Vagina (tissue), 2 donors: ENCODE results near the gene ASIC3. TPM values are rescaled to one million over a fixed set of nuclear protein-coding genes. Genes with fewer than 3 reads are reported as not detected.

Experiments used
- DNase-seq, 2 donors: peaks; one replicate each; pipeline ENCODE4 v3.0.0-alpha.2; 2017; ENCODE audit errors: extremely low spot score in 2 of 2
- H3K27ac ChIP-seq: fragments of 200-600 bp; sonication (generic); one replicate; pipeline ENCODE4 v1.5.1; 2019
- H3K27me3 ChIP-seq: fragments of 200-600 bp; sonication (generic); one replicate; pipeline ENCODE4 v1.5.1; 2019
- H3K36me3 ChIP-seq, 2 donors: fragments of 200-600 bp; sonication (generic); one replicate each; pipeline ENCODE4 v1.5.1; 2017 to 2019
- H3K4me1 ChIP-seq: fragments of 200-600 bp; sonication (generic); one replicate; pipeline ENCODE4 v1.5.1; 2019
- H3K4me3 ChIP-seq, 2 donors: fragments of 200-600 bp; sonication (generic); 1 replicate in 1 of 2; 2 replicates in 1 of 2; pipeline ENCODE4 v1.5.1; 2016 to 2019
- H3K9me3 ChIP-seq: fragments of 200-600 bp; sonication (generic); one replicate; pipeline ENCODE4 v1.5.1; 2019
- CTCF ChIP-seq, 3 experiments: fragments of 450-650 bp in 2 of 3; fragments of 200-600 bp in 1 of 3; sonication (generic) in 1 of 3; IDR thresholded peaks; one replicate each; pipeline ENCODE4 v1.5.1; 2017 to 2019; ENCODE audit warnings: antibody characterized with exemption in 3 of 3, mild to moderate bottlenecking in 2 of 3, moderate library complexity in 2 of 3
- POLR2A ChIP-seq, 2 donors: fragments of 450-650 bp; IDR thresholded peaks; one replicate each; pipeline ENCODE4 v1.6.1; 2017; ENCODE audit warnings: antibody characterized with exemption in 2 of 2, mild to moderate bottlenecking in 2 of 2, moderate library complexity in 2 of 2
- POLR2AphosphoS5 ChIP-seq, 2 donors: sonication (generic); formaldehyde crosslinking; IDR thresholded peaks; one replicate each; pipeline ENCODE4 v1.9.0; 2017; ENCODE audit warnings: antibody characterized with exemption in 2 of 2, mild to moderate bottlenecking in 2 of 2, low read depth in 1 of 2; ENCODE audit not compliant: insufficient read depth in 1 of 2
- intact Hi-C: fragments of 100-400 bp; cut with DNase I; formaldehyde crosslinking; loops from one replicate; pipeline ENCODE4 v1.15.1; 2023
- total RNA-seq: library from RNA; depleted of rRNA; stranded (reverse); fragments of >200 nt; gene quantifications from one replicate; pipeline ENCODE4 v1.2.3, GENCODE V29; 2016

The ASIC3 gene
- total RNA-seq, 1 donor from 2014 or later = 3.7 TPM

DNA sequence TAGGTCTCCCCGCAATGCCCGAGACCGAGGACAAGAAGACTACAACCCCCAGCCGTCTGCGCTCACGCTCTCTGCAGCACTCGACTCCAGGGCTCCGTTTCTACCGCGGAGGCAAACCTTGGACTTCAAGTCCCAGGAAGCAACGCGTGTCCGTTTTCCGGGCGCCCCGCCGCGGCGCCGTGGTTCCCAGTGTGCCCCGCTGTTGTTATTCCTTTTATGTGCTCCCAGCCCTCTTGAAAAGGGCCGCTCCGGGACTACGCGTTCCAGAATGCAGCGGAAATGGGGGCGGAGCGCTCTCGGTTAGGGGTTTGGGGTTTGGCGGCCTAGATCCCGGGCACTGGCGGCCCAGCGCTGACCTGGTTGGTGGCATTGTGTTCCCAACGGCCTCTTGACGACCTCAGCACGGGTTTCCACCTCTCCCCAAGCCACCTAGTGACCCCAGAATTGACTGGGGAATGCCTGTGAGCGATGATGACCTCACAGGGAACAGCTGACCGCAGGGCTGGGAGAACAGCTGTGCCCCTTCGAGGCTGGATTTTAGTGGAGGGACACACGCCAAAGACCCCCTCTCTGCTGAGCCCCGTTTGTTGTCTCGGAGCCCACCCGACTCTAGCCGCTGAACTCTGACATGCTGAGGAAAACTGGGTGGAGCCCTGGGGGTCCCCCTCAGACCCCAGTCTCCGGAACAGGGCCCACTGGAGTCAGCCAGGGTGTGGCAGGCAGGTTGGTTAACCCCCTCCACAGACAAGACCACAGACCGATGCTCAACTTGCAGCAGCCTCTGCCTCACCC is 9.9 kb downstream of the ASIC3 start:
- Histone ChIP-seq H3K4me3 (peak overlapping the region; percentile 87 to 91), H3K36me3 (no peaks in the 10 kb centered on the region), H3K4me1 (peaks cover 57% of the 10 kb centered on the region), H3K9me3 (no peaks in the 10 kb centered on the region), H3K27me3 (no peaks in the 10 kb centered on the region), H3K27ac (peak overlapping the region; percentile 99)
- DNase-seq = peak; percentile 99 to 100
- intact Hi-C loops = loop anchor here (2.0 to 10.0 kb wide), 2 partner anchors 29 to 177 kb away; partner anchors contain the start of genes AGAP3 and CHPF2
- TF ChIP-seq CTCF (IDR thresholded peaks at IDR 0.05) (peak in 1 of 3 experiments; percentile 4), POLR2AphosphoS5 (IDR thresholded peaks at IDR 0.05; ENCODE audit: insufficient read depth in 1 of 2, low read depth in 1 of 2) (peak; percentile 98 to 99), POLR2A (IDR thresholded peaks at IDR 0.05) (peak; percentile 82 to 86)

DNA sequence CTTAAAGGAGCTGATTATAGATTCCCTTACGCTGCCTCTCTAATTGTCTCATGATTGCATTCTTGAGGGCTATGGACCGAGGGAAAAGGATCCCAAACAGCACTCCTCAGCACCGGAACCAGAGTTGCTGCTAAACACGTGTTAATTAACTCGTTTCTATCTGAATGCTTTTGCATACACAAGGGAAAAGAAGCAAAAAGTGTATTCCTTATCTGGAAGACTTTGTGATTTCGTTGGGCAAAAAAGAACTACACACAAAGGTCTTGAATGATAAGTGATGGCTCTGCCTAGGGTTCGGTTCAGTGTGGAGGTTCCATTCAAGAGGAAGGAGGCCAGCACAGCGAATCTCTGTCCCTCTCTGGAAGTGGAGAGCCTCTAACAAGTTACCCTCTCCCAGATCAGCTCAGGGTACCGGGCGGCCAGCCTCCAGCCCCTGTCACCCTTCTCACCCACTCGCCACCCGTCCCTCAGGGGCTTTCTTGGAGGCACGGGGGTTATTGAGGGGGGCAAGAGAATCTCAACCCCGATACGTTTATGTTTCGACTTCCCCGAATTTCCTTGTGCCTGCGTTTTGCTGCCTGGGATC is 10.5 kb downstream of the ASIC3 start:
- intact Hi-C loops = loop anchor here (2.0 to 10.0 kb wide), 2 partner anchors 28 to 176 kb away; partner anchors contain the start of genes AGAP3 and CHPF2
- H3K4me1 ChIP-seq = peaks cover 63% of the 10 kb centered on the region
- no peaks in the 10 kb centered on the region for H3K36me3 ChIP-seq
- H3K27ac ChIP-seq = peak overlapping the region; percentile 99
- H3K9me3 ChIP-seq = no peaks in the 10 kb centered on the region
- TF ChIP-seq POLR2A (IDR thresholded peaks at IDR 0.05) = no peak
- TF ChIP-seq CTCF (IDR thresholded peaks at IDR 0.05) = no peak
- no peak for TF ChIP-seq POLR2AphosphoS5 (IDR thresholded peaks at IDR 0.05; ENCODE audit: insufficient read depth in 1 of 2, low read depth in 1 of 2)
- no peaks in the 10 kb centered on the region for H3K27me3 ChIP-seq
- peak overlapping the region; percentile 87 to 91 for H3K4me3 ChIP-seq
- DNase-seq = no peak

GRCh38 chr7:151059367-151060112 is 11.2 kb downstream of the ASIC3 start, which contains the start of gene SLC4A2:
TSS of gene SLC4A2 (plus strand) at chr7:151059589. CDS start at chr7:151061988, 2,399 bp downstream.
- Histone ChIP-seq H3K4me3 (peak within 1 kb of the TSS; percentile 87 to 91), H3K9me3 (no peaks in the 10 kb centered on the region), H3K27me3 (no peaks in the 10 kb centered on the region), H3K36me3 (peaks cover 0 to 6% of the 10 kb centered on the region in 2 donors), H3K4me1 (peaks cover 63% of the 10 kb centered on the region), H3K27ac (peak within 1 kb of the TSS; percentile 99)
- no peak for DNase-seq
- TF ChIP-seq POLR2AphosphoS5 (IDR thresholded peaks at IDR 0.05; ENCODE audit: insufficient read depth in 1 of 2, low read depth in 1 of 2) (peak in 1 of 2 donors; percentile 75), CTCF (IDR thresholded peaks at IDR 0.05) (peak in 1 of 3 experiments; percentile 25), POLR2A (IDR thresholded peaks at IDR 0.05) (peak in 1 of 2 donors; percentile 28)
- intact Hi-C loops = loop anchor here (2.0 to 10.0 kb wide), 2 partner anchors 27 to 175 kb away; partner anchors contain the start of genes AGAP3 and CHPF2

GRCh38 chr7:151060113-151060415 is 11.7 kb downstream of the ASIC3 start:
- Histone ChIP-seq H3K9me3 (no peaks in the 10 kb centered on the region), H3K4me3 (peak overlapping the region; percentile 87 to 91), H3K36me3 (peaks cover 0 to 11% of the 10 kb centered on the region in 2 donors), H3K27ac (peak overlapping the region; percentile 99), H3K4me1 (peaks cover 63% of the 10 kb centered on the region), H3K27me3 (no peaks in the 10 kb centered on the region)
- intact Hi-C loops = no loop called here
- DNase-seq = no peak
- no peak for TF ChIP-seq POLR2A (IDR thresholded peaks at IDR 0.05)
- peak in 1 of 3 experiments; percentile 5 for TF ChIP-seq CTCF (IDR thresholded peaks at IDR 0.05)
